ENCODE measurements around the gene MAPK10. TPM values are rescaled to one million over a fixed set of nuclear protein-coding genes. Genes with fewer than 3 reads are reported as not detected.
A peak's percentile ranks its signal among the peaks of the same experiment; 100 is the strongest.

The MAPK10 gene
- polyA plus RNA-seq, 1 donor (not counting 4 experiments of a cell fraction or from before 2014, with no cell fraction given): 8.2 TPM

- Histone ChIP-seq H3K9me1 (ENCODE audit: control insufficient read depth, extremely low read depth, insufficient read depth, low read length) (no peaks in the 10 kb centered on the region), H3K9me3 (ENCODE audit: control insufficient read depth, low read depth, low read length) (no peaks in the 10 kb centered on the region), H3K9ac (ENCODE audit: control insufficient read depth, extremely low read depth, insufficient read depth, low read length) (no peak overlapping the region), H3K36me3 (ENCODE audit: control insufficient read depth in 2 of 2, extremely low read depth in 1 of 2, insufficient read depth in 2 of 2, low read length in 2 of 2) (no peaks in the 10 kb centered on the region), H4K20me1 (ENCODE audit: control insufficient read depth, extremely low read depth, insufficient read depth, low read length) (no peaks in the 10 kb centered on the region), H3K4me2 (ENCODE audit: control insufficient read depth, extremely low read depth, insufficient read depth, low read depth, low read length) (no peak overlapping the region), H3K27me3 (ENCODE audit: control insufficient read depth, extremely low read depth, insufficient read depth, low read length) (no peaks in the 10 kb centered on the region), H2AFZ (ENCODE audit: control insufficient read depth, low read length) (no peak overlapping the region), H3K4me1 (ENCODE audit: control insufficient read depth, extremely low read depth, insufficient read depth, low read length) (peaks cover 5% of the 10 kb centered on the region), H3K79me2 (ENCODE audit: control insufficient read depth, insufficient read depth, low read length) (no peaks in the 10 kb centered on the region), H3K4me3 (ENCODE audit: control insufficient read depth in 2 of 3, extremely low read depth in 1 of 3, insufficient read depth in 2 of 3, low read depth in 1 of 3, low read length in 3 of 3) (no peak overlapping the region), H3K27ac (ENCODE audit: control insufficient read depth, insufficient read depth, low read length) (no peak overlapping the region)
- dilution Hi-C loops (cut with MboI; ENCODE audit: extremely low pct_ligation_motif_present, low sequenced_read_pairs): no loop called here
- DNase-seq (ENCODE audit: low read depth, low spot score) (no peak), FAIRE-seq (no peak)
- TF ChIP-seq CTCF (optimal IDR thresholded peaks at IDR 0.05 in 1 of 3, IDR thresholded peaks at IDR 0.05 in 1 of 3, conservative IDR thresholded peaks at IDR 0.05 in 1 of 3; ENCODE audit: extremely low read depth in 1 of 3, insufficient read depth in 2 of 3, low read length in 3 of 3) (no peak), EZH2 (IDR thresholded peaks at IDR 0.05; ENCODE audit: low read length) (no peak)
These were observed 15.7 kb downstream of the MAPK10 start for GRCh38 chr4:86344127-86344526.

GRCh38 chr4:86338989-86339388, 20.9 kb downstream of the MAPK10 start:
- Histone ChIP-seq H3K9me1 (ENCODE audit: control insufficient read depth, extremely low read depth, insufficient read depth, low read length) (no peaks in the 10 kb centered on the region), H3K4me1 (ENCODE audit: control insufficient read depth, extremely low read depth, insufficient read depth, low read length) (peaks cover 15% of the 10 kb centered on the region), H2AFZ (ENCODE audit: control insufficient read depth, low read length) (peak overlapping the region; percentile 22), H3K79me2 (ENCODE audit: control insufficient read depth, insufficient read depth, low read length) (no peaks in the 10 kb centered on the region), H3K4me3 (ENCODE audit: control insufficient read depth in 2 of 3, extremely low read depth in 1 of 3, insufficient read depth in 2 of 3, low read depth in 1 of 3, low read length in 3 of 3) (no peak overlapping the region), H3K9me3 (ENCODE audit: control insufficient read depth, low read depth, low read length) (no peaks in the 10 kb centered on the region), H3K9ac (ENCODE audit: control insufficient read depth, extremely low read depth, insufficient read depth, low read length) (no peak overlapping the region), H3K27ac (ENCODE audit: control insufficient read depth, insufficient read depth, low read length) (peak overlapping the region; percentile 2), H4K20me1 (ENCODE audit: control insufficient read depth, extremely low read depth, insufficient read depth, low read length) (no peaks in the 10 kb centered on the region), H3K36me3 (ENCODE audit: control insufficient read depth in 2 of 2, extremely low read depth in 1 of 2, insufficient read depth in 2 of 2, low read length in 2 of 2) (no peaks in the 10 kb centered on the region), H3K4me2 (ENCODE audit: control insufficient read depth, extremely low read depth, insufficient read depth, low read depth, low read length) (peak overlapping the region; percentile 43), H3K27me3 (ENCODE audit: control insufficient read depth, extremely low read depth, insufficient read depth, low read length) (no peaks in the 10 kb centered on the region)
- TF ChIP-seq CTCF (optimal IDR thresholded peaks at IDR 0.05 in 1 of 3, IDR thresholded peaks at IDR 0.05 in 1 of 3, conservative IDR thresholded peaks at IDR 0.05 in 1 of 3; ENCODE audit: extremely low read depth in 1 of 3, insufficient read depth in 2 of 3, low read length in 3 of 3): no peak
- no peak for TF ChIP-seq EZH2 (IDR thresholded peaks at IDR 0.05; ENCODE audit: low read length)
- FAIRE-seq (peak; percentile 99), DNase-seq (ENCODE audit: low read depth, low spot score) (peak; percentile 38)
- dilution Hi-C loops (cut with MboI; ENCODE audit: extremely low pct_ligation_motif_present, low sequenced_read_pairs): no loop called here

Measured in keratinocyte (primary cell).